ENCODE data around the gene AOC3.

DNA sequence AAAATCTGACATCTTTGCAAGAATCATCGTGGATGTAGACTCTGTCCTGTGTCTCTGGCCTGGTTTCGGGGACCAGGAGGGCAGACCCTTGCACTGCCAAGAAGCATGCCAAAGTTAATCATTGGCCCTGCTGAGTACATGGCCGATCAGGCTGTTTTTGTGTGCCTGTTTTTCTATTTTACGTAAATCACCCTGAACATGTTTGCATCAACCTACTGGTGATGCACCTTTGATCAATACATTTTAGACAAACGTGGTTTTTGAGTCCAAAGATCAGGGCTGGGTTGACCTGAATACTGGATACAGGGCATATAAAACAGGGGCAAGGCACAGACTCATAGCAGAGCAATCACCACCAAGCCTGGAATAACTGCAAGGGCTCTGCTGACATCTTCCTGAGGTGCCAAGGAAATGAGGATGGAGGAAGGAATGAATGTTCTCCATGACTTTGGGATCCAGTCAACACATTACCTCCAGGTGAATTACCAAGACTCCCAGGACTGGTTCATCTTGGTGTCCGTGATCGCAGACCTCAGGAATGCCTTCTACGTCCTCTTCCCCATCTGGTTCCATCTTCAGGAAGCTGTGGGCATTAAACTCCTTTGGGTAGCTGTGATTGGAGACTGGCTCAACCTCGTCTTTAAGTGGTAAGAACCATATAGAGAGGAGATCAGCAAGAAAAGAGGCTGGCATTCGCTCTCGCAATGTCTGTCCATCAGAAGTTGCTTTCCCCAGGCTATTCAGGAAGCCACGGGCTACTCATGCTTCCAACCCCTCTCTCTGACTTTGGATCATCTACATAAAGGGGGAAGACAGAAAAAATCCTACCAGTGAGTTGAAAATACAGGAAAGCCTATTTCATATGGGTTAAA, 49.7 kb downstream of the AOC3 start, which contains the start of gene G6PC1:
- TF ChIP-seq, protein P1, sequence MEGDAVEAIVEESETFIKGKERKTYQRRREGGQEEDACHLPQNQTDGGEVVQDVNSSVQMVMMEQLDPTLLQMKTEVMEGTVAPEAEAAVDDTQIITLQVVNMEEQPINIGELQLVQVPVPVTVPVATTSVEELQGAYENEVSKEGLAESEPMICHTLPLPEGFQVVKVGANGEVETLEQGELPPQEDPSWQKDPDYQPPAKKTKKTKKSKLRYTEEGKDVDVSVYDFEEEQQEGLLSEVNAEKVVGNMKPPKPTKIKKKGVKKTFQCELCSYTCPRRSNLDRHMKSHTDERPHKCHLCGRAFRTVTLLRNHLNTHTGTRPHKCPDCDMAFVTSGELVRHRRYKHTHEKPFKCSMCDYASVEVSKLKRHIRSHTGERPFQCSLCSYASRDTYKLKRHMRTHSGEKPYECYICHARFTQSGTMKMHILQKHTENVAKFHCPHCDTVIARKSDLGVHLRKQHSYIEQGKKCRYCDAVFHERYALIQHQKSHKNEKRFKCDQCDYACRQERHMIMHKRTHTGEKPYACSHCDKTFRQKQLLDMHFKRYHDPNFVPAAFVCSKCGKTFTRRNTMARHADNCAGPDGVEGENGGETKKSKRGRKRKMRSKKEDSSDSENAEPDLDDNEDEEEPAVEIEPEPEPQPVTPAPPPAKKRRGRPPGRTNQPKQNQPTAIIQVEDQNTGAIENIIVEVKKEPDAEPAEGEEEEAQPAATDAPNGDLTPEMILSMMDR (conservative IDR thresholded peaks at IDR 0.05; ENCODE audit: low read depth, low read length): no peak
- TF ChIP-seq POLR2A (IDR thresholded peaks at IDR 0.05; ENCODE audit: low read depth, low read length): no peak
- TF ChIP-seq, protein P2, sequence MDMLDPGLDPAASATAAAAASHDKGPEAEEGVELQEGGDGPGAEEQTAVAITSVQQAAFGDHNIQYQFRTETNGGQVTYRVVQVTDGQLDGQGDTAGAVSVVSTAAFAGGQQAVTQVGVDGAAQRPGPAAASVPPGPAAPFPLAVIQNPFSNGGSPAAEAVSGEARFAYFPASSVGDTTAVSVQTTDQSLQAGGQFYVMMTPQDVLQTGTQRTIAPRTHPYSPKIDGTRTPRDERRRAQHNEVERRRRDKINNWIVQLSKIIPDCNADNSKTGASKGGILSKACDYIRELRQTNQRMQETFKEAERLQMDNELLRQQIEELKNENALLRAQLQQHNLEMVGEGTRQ (IDR thresholded peaks at IDR 0.05; ENCODE audit: low read depth, low read length): no peak

Data from IMR-90 (cell line).